H9 (cell line): ENCODE data around the gene GABBR2. TPM values are rescaled to one million over a fixed set of nuclear protein-coding genes. Genes with fewer than 3 reads are reported as not detected.

ENCODE experiments used
- DNase-seq: peaks from one replicate; pipeline ENCODE4 v3.0.0-alpha.2; 2017
- H2AFZ ChIP-seq: one replicate; pipeline ENCODE4 v1.6.1; 2013; ENCODE audit warnings: mild to moderate bottlenecking, low read length, control low read depth, moderate library complexity
- H2AK5ac ChIP-seq: 2 replicates; pipeline ENCODE4 v1.6.1; 2013; ENCODE audit warnings: low read length, control low read depth, mixed read lengths; ENCODE audit not compliant: insufficient read length
- H2BK120ac ChIP-seq: one replicate; pipeline ENCODE4 v1.6.1; 2013; ENCODE audit warnings: low read depth, mild to moderate bottlenecking, low read length, control low read depth, inconsistent platforms; ENCODE audit not compliant: poor library complexity, severe bottlenecking
- H2BK12ac ChIP-seq: 2 replicates; pipeline ENCODE4 v1.6.1; 2013; ENCODE audit warnings: low read length, control low read depth, mixed read lengths, low read depth; ENCODE audit not compliant: insufficient read length
- H2BK15ac ChIP-seq: 2 replicates; pipeline ENCODE4 v1.6.1; 2013; ENCODE audit warnings: low read depth, low read length, control low read depth
- H2BK20ac ChIP-seq: one replicate; pipeline ENCODE4 v1.6.1; 2013; ENCODE audit warnings: low read depth, mild to moderate bottlenecking, low read length, control low read depth, inconsistent platforms; ENCODE audit not compliant: poor library complexity, severe bottlenecking
- H2BK5ac ChIP-seq: 2 replicates; pipeline ENCODE4 v1.6.1; 2013; ENCODE audit warnings: low read length, control low read depth, mixed read lengths; ENCODE audit not compliant: insufficient read length
- H3K14ac ChIP-seq: 2 replicates; pipeline ENCODE4 v1.6.1; 2013; ENCODE audit warnings: low read length, control low read depth; ENCODE audit not compliant: insufficient read depth
- H3K18ac ChIP-seq: 2 replicates; pipeline ENCODE4 v1.6.1; 2013; ENCODE audit warnings: low read depth, mild to moderate bottlenecking, mixed read lengths, low read length, control low read depth; ENCODE audit not compliant: insufficient read length
- H3K23ac ChIP-seq: 2 replicates; pipeline ENCODE4 v1.6.1; 2013; ENCODE audit warnings: low read length, control low read depth, mixed read lengths, low read depth; ENCODE audit not compliant: insufficient read length
- H3K23me2 ChIP-seq: 2 replicates; pipeline ENCODE4 v1.6.1; 2013; ENCODE audit warnings: low read depth, mild to moderate bottlenecking, mixed read lengths, low read length, control low read depth; ENCODE audit not compliant: insufficient read length, poor library complexity, severe bottlenecking
- H3K27ac ChIP-seq: 2 replicates; pipeline ENCODE4 v1.5.1; 2013; ENCODE audit warnings: low read length, control low read depth, mixed read lengths, low read depth; ENCODE audit not compliant: insufficient read length
- H3K27me3 ChIP-seq: 2 replicates; pipeline ENCODE4 v1.6.1; 2013; ENCODE audit warnings: low read length, control low read depth, inconsistent platforms; ENCODE audit not compliant: insufficient read depth
- H3K4ac ChIP-seq: 2 replicates; pipeline ENCODE4 v1.6.1; 2013; ENCODE audit warnings: low read depth, mild to moderate bottlenecking, control low read depth, inconsistent platforms, low read length, moderate library complexity
- H3K4me1 ChIP-seq: 2 replicates; pipeline ENCODE4 v1.6.1; 2013; ENCODE audit warnings: low read length, control low read depth, inconsistent platforms; ENCODE audit not compliant: insufficient read depth
- H3K4me2 ChIP-seq: 2 replicates; pipeline ENCODE4 v1.6.1; 2013; ENCODE audit warnings: low read length, control low read depth, mixed read lengths; ENCODE audit not compliant: insufficient read length, insufficient read depth
- H3K56ac ChIP-seq: 2 replicates; pipeline ENCODE4 v1.6.1; 2013; ENCODE audit warnings: low read depth, mild to moderate bottlenecking, mixed read lengths, low read length, control low read depth; ENCODE audit not compliant: insufficient read length
- H3K79me1 ChIP-seq: 2 replicates; pipeline ENCODE4 v1.6.1; 2013; ENCODE audit warnings: low read depth, mild to moderate bottlenecking, moderate library complexity, low read length, control low read depth, inconsistent platforms; ENCODE audit not compliant: insufficient read depth, poor library complexity, severe bottlenecking
- H3K79me2 ChIP-seq: 2 replicates; pipeline ENCODE4 v1.6.1; 2013; ENCODE audit warnings: low read length, control low read depth, inconsistent platforms; ENCODE audit not compliant: insufficient read depth
- H3K9ac ChIP-seq: 2 replicates; pipeline ENCODE4 v1.6.1; 2013; ENCODE audit warnings: low read length, control low read depth, mixed read lengths; ENCODE audit not compliant: insufficient read length; ENCODE audit errors: extremely low read depth
- H3K9me3 ChIP-seq: one replicate; pipeline ENCODE4 v1.6.1; 2013; ENCODE audit warnings: low read depth, low read length, inconsistent platforms; ENCODE audit not compliant: control insufficient read depth
- H3T11ph ChIP-seq: one replicate; pipeline ENCODE4 v1.6.1; 2013; ENCODE audit warnings: mild to moderate bottlenecking, low read length, control low read depth, inconsistent platforms
- H4K20me1 ChIP-seq: one replicate; pipeline ENCODE4 v1.6.1; 2013; ENCODE audit not compliant: control insufficient read depth, insufficient read length, insufficient read depth
- H4K5ac ChIP-seq: 2 replicates; pipeline ENCODE4 v1.6.1; 2013; ENCODE audit warnings: low read depth, mild to moderate bottlenecking, mixed read lengths, low read length, control low read depth; ENCODE audit not compliant: insufficient read length
- H4K8ac ChIP-seq: replicated peaks from 2 replicates; pipeline ENCODE4 v1.6.1; 2013; ENCODE audit warnings: low read length, control low read depth, mixed read lengths, low read depth; ENCODE audit not compliant: insufficient read length
- H4K91ac ChIP-seq: 2 replicates; pipeline ENCODE4 v1.6.1; 2013; ENCODE audit warnings: low read depth, mild to moderate bottlenecking, moderate library complexity, mixed read lengths, low read length, control low read depth; ENCODE audit not compliant: insufficient read length
- H3K27ac Mint-ChIP-seq, 3 experiments: 2 replicates in 2 of 3; 3 replicates in 1 of 3; pipeline ENCODE4 v1.8.0; 2020 to 2021; ENCODE audit warnings: mixed read lengths in 3 of 3, mild to moderate bottlenecking in 1 of 3, moderate library complexity in 1 of 3
- H3K27me3 Mint-ChIP-seq: 2 replicates; pipeline ENCODE4 v1.8.0; 2021; ENCODE audit warnings: low read depth, mild to moderate bottlenecking, moderate library complexity, mixed read lengths
- H3K36me3 Mint-ChIP-seq, 3 experiments: 2 replicates in 2 of 3; 3 replicates in 1 of 3; pipeline ENCODE4 v1.8.0; 2020 to 2021; ENCODE audit warnings: low read depth in 3 of 3, mixed read lengths in 3 of 3; ENCODE audit not compliant: insufficient read depth in 1 of 3
- H3K4me1 Mint-ChIP-seq, 2 experiments: 2 replicates each; pipeline ENCODE4 v1.8.0; 2020; ENCODE audit warnings: mixed read lengths in 2 of 2
- H3K4me3 Mint-ChIP-seq, 2 experiments: 2 replicates in 1 of 2; 3 replicates in 1 of 2; pipeline ENCODE4 v1.8.0; 2020 to 2021; ENCODE audit warnings: mild to moderate bottlenecking in 2 of 2, mixed read lengths in 2 of 2, moderate library complexity in 1 of 2
- H3K9me3 Mint-ChIP-seq, 2 experiments: 2 replicates in 1 of 2; 3 replicates in 1 of 2; pipeline ENCODE4 v1.8.0; 2020; ENCODE audit warnings: mild to moderate bottlenecking in 2 of 2, mixed read lengths in 2 of 2, moderate library complexity in 1 of 2
- WGBS: extraction: QIAGEN DNeasy Blood & Tissue Kit; methylation state at CpG from one replicate; pipeline ENCODE4 v1.1.7; 2013; ENCODE audit warnings: missing lambda C conversion rate, low lambda C conversion rate, mixed read lengths; ENCODE audit not compliant: insufficient read length; ENCODE audit errors: extremely low coverage; 5-methylcytosine and 5-hydroxymethylcytosine counted together
- total RNA-seq: library from RNA; stranded (reverse); gene quantifications from 2 replicates; pipeline ENCODE4 v1.2.1, GENCODE V29; 2021
- TF ChIP-seq, protein P1 (sequence below): fragments of 200-600 bp; sonication (generic); conservative IDR thresholded peaks from 3 replicates; pipeline ENCODE4 v1.8.0; 2021; ENCODE audit warnings: antibody characterized with exemption, mild to moderate bottlenecking

GABBR2 gene
- total RNA-seq, 1 experiment from 2014 or later, result 0.66 TPM

DNA sequence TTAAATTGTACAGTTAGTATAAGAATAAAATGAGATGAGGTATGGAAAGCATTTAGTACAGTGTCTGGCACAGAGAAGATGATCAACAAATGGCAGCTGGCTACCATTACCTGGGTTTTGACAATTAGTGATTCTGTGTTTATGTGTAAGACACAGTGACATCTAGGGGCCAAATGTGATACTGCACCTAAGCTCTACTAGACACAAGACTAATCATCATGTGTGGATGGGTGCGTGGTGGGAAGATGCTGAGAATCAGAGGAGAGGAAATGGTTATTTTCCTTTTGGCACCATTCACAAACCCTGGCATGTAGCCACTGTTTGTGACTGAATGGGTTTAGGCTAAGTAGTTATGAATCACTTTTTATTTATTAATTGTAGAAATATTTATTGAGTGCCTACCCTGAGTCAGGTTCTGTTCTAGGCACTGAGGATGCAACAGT is 343.5 kb downstream of the GABBR2 start:
- H3K14ac ChIP-seq, result no peak overlapping the region
- Mint-ChIP-seq H3K4me1 (no peaks in the 10 kb centered on the region), H3K27ac (no peak overlapping the region), H3K27me3 (no peaks in the 10 kb centered on the region; the same call in 1 of the 2 replicates), H3K4me3 (no peak overlapping the region), H3K36me3 (peaks cover 2 to 12% (median 7%) of the 10 kb centered on the region in 3 experiments; a peak in 5 of 7 replicates), H3K9me3 (peaks cover 17 to 21% of the 10 kb centered on the region in 2 experiments)
- H3K27me3 ChIP-seq, result no peaks in the 10 kb centered on the region
- no peaks in the 10 kb centered on the region for H4K20me1 ChIP-seq
- no peaks in the 10 kb centered on the region for H3K4me1 ChIP-seq
- H3K56ac ChIP-seq, result no peak overlapping the region
- H2BK20ac ChIP-seq, result no peak overlapping the region
- no peak overlapping the region for H3K27ac ChIP-seq
- no peaks in the 10 kb centered on the region for H3K79me1 ChIP-seq
- no peak for DNase-seq
- no peak overlapping the region for H2BK5ac ChIP-seq
- no peak overlapping the region for H2AK5ac ChIP-seq
- no peak overlapping the region for H4K8ac ChIP-seq
- H2BK12ac ChIP-seq, result no peak overlapping the region
- TF ChIP-seq, protein P1, sequence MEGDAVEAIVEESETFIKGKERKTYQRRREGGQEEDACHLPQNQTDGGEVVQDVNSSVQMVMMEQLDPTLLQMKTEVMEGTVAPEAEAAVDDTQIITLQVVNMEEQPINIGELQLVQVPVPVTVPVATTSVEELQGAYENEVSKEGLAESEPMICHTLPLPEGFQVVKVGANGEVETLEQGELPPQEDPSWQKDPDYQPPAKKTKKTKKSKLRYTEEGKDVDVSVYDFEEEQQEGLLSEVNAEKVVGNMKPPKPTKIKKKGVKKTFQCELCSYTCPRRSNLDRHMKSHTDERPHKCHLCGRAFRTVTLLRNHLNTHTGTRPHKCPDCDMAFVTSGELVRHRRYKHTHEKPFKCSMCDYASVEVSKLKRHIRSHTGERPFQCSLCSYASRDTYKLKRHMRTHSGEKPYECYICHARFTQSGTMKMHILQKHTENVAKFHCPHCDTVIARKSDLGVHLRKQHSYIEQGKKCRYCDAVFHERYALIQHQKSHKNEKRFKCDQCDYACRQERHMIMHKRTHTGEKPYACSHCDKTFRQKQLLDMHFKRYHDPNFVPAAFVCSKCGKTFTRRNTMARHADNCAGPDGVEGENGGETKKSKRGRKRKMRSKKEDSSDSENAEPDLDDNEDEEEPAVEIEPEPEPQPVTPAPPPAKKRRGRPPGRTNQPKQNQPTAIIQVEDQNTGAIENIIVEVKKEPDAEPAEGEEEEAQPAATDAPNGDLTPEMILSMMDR, result peak; percentile 68
- H3K9ac ChIP-seq, result no peak overlapping the region
- H2BK15ac ChIP-seq, result no peak overlapping the region
- H4K91ac ChIP-seq, result no peak overlapping the region
- H3K4ac ChIP-seq, result no peak overlapping the region
- peaks cover 11% of the 10 kb centered on the region for H3K9me3 ChIP-seq
- no peaks in the 10 kb centered on the region for H3K23me2 ChIP-seq
- H2AFZ ChIP-seq, result no peak overlapping the region
- no peak overlapping the region for H2BK120ac ChIP-seq
- H3K4me2 ChIP-seq, result no peak overlapping the region
- H3T11ph ChIP-seq, result no peak overlapping the region
- no peaks in the 10 kb centered on the region for H3K79me2 ChIP-seq
- no peak overlapping the region for H3K18ac ChIP-seq
- no peak overlapping the region for H3K23ac ChIP-seq
- WGBS, result no CpG with 5 or more reads among the region's 1 CpG
- no peak overlapping the region for H4K5ac ChIP-seq
